Measurements from ENCODE around the gene BLVRB. TPM values are rescaled to one million over a fixed set of nuclear protein-coding genes. Genes with fewer than 3 reads are reported as not detected.

The BLVRB gene
- total and polyA plus RNA-seq, 10 of the 15 experiments (the other 5 are each of a cell fraction or from before 2014, with no cell fraction given): 6.3 to 53.3 (median 27.8) TPM

- peak; percentile 88 for TF ChIP-seq MTA2 (IDR thresholded peaks at IDR 0.05; ENCODE audit: low read depth)
Measured at GRCh38 chr19:40466219-40466984, 857 bp upstream of the BLVRB start (continued).

DNA sequence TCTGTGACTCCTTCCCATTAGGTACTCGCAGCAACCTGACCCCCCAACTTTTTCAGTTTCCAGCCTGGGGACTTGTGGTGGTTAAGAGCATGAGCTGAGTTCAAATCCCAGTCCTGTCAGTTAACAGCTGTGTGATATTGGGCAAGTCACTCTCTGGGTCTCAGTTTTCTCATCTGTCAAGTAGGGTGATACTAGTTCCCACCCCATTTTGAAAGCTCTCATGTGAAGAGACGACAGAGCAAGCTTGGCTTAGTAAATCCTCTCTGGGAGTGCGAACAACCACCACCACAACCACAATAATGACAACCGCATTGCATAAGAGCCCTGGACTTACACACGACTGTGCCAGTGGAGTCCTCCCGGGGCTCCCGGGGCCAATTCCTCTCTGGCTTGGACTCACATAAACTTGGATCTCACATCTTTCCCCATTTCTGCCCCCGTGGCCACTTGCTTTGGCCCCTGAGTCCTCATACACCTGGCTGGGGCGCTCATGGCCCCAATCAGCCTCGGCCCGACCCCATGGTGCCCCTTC is 454 bp downstream of the BLVRB start:
- Histone ChIP-seq H3K27me3 (replicated peaks in 1 of 2; ENCODE audit: control insufficient read depth in 2 of 2, insufficient read depth in 2 of 2, low read length in 1 of 2) (peaks cover 0 to 2% of the 10 kb centered on the region in 2 experiments; a peak in 3 of 4 replicates), H3K79me2 (ENCODE audit: control insufficient read depth, insufficient read depth, low read length) (no peaks in the 10 kb centered on the region), H3K4me1 (ENCODE audit: control insufficient read depth, insufficient read depth, low read length) (peaks cover 31% of the 10 kb centered on the region), H3K4me2 (ENCODE audit: control insufficient read depth, insufficient read depth) (peak overlapping the region; percentile 82), H2AFZ (ENCODE audit: control insufficient read depth, low read depth, low read length) (peak overlapping the region; percentile 95), H4K20me1 (ENCODE audit: control insufficient read depth, insufficient read depth) (no peaks in the 10 kb centered on the region), H3K4me3 (peak overlapping the region; percentile 66), H3K9me3 (replicated peaks; ENCODE audit: control insufficient read depth, insufficient read depth, low read length) (no peaks in the 10 kb centered on the region), H3K9ac (ENCODE audit: control insufficient read depth, insufficient read depth, low read length) (peak overlapping the region; percentile 81), H3K27ac (ENCODE audit: control insufficient read depth, insufficient read depth) (peak overlapping the region; percentile 61), H3K36me3 (ENCODE audit: control insufficient read depth in 2 of 2, insufficient read depth in 2 of 2, low read length in 1 of 2) (no peaks in the 10 kb centered on the region)
- POLR2A ChIA-PET: interaction anchor here (0.9 to 1.9 kb wide), 8 partner anchors 8 to 117 kb away, joined by 3 to 15 read pairs (median 6); partner anchors contain the start of genes C19orf47, PLD3 and SERTAD1
- 8% methylated on average over 11 of the region's 11 CpGs for WGBS (ENCODE audit: insufficient coverage, insufficient replicate concordance, low lambda C conversion rate, missing lambda C conversion rate)
- TSS peak; percentile 91 for BruUV-seq (replicated peaks)
- RAD21 ChIA-PET (ENCODE audit: unreplicated experiment): interaction anchor here (0.7 to 4.6 kb wide), 25 partner anchors 11 to 275 kb away, joined by 3 to 26 read pairs (median 4); partner anchors contain the start of genes C19orf47, PLD3 and SERTAD1
- intact Hi-C loops (cut with micrococcal nuclease; ENCODE audit: unreplicated experiment) (loop anchor here (2.0 kb wide), 1 partner anchor 134 kb away; no protein-coding TSS in a partner anchor), in situ Hi-C loops (cut with MboI) (no loop called here)
- DNase-seq (ENCODE audit: low read depth, low spot score): no peak
- CTCF ChIA-PET: interaction anchor here (0.6 to 4.7 kb wide), 22 partner anchors 11 to 183 kb away, joined by 3 to 67 read pairs (median 5); partner anchors contain the start of genes PRX and SERTAD1
- SMC1A ChIA-PET (ENCODE audit: uncharacterized antibody, unreplicated experiment): interaction anchor here (0.9 to 3.4 kb wide), 13 partner anchors 12 to 170 kb away, joined by 3 to 18 read pairs (median 5); partner anchors contain the start of gene SERTAD3
- ATAC-seq: peak; percentile 17
- FAIRE-seq: no peak
- TF ChIP-seq LARP7 (IDR thresholded peaks at IDR 0.05): 0 out of 2 replicates have a peak, but pooled peaks have one; percentile 2
- TF ChIP-seq CEBPB (IDR thresholded peaks at IDR 0.05; ENCODE audit: borderline replicate concordance in 1 of 2, low read depth in 2 of 2, low read length in 2 of 2): no peak
- no peak for TF ChIP-seq RAD21 (IDR thresholded peaks at IDR 0.05; ENCODE audit: insufficient read depth, low read depth, low read length)
- peak; percentile 4 to 22; a peak in 2 of 4 replicates for TF ChIP-seq IKZF2 (IDR thresholded peaks at IDR 0.05)
- TF ChIP-seq NRF1 (conservative IDR thresholded peaks at IDR 0.05; ENCODE audit: low read depth, low read length): no peak
- TF ChIP-seq SIN3A (IDR thresholded peaks at IDR 0.05; ENCODE audit: low read depth, low read length): no peak; the same call in 1 of the 2 replicates
- peak; percentile 25 for TF ChIP-seq RUNX3 (IDR thresholded peaks at IDR 0.05; ENCODE audit: low read length)
- TF ChIP-seq MTA3 (IDR thresholded peaks at IDR 0.05; ENCODE audit: borderline replicate concordance, low read length): no peak
- no peak for TF ChIP-seq ZNF384 (IDR thresholded peaks at IDR 0.05; ENCODE audit: borderline replicate concordance, low read depth, low read length)
- no peak for TF ChIP-seq HCFC1 (IDR thresholded peaks at IDR 0.05; ENCODE audit: low read length)
- 0 out of 2 replicates have a peak, but pooled peaks have one; percentile 17 for TF ChIP-seq MTA2 (IDR thresholded peaks at IDR 0.05; ENCODE audit: low read depth)
- peak; percentile 30; the same call in 1 of the 2 replicates for TF ChIP-seq NBN (IDR thresholded peaks at IDR 0.05)
- TF ChIP-seq, protein P1, sequence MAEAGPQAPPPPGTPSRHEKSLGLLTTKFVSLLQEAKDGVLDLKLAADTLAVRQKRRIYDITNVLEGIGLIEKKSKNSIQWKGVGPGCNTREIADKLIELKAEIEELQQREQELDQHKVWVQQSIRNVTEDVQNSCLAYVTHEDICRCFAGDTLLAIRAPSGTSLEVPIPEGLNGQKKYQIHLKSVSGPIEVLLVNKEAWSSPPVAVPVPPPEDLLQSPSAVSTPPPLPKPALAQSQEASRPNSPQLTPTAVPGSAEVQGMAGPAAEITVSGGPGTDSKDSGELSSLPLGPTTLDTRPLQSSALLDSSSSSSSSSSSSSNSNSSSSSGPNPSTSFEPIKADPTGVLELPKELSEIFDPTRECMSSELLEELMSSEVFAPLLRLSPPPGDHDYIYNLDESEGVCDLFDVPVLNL (IDR thresholded peaks at IDR 0.05; ENCODE audit: low read depth, low read length): no peak
- TF ChIP-seq ZNF274 (IDR thresholded peaks at IDR 0.05; ENCODE audit: insufficient read depth, insufficient read length): no peak
- TF ChIP-seq PAX8 (IDR thresholded peaks at IDR 0.05): no peak
- TF ChIP-seq ZBED1 (IDR thresholded peaks at IDR 0.05; ENCODE audit: borderline replicate concordance): no peak
- TF ChIP-seq, protein P2, sequence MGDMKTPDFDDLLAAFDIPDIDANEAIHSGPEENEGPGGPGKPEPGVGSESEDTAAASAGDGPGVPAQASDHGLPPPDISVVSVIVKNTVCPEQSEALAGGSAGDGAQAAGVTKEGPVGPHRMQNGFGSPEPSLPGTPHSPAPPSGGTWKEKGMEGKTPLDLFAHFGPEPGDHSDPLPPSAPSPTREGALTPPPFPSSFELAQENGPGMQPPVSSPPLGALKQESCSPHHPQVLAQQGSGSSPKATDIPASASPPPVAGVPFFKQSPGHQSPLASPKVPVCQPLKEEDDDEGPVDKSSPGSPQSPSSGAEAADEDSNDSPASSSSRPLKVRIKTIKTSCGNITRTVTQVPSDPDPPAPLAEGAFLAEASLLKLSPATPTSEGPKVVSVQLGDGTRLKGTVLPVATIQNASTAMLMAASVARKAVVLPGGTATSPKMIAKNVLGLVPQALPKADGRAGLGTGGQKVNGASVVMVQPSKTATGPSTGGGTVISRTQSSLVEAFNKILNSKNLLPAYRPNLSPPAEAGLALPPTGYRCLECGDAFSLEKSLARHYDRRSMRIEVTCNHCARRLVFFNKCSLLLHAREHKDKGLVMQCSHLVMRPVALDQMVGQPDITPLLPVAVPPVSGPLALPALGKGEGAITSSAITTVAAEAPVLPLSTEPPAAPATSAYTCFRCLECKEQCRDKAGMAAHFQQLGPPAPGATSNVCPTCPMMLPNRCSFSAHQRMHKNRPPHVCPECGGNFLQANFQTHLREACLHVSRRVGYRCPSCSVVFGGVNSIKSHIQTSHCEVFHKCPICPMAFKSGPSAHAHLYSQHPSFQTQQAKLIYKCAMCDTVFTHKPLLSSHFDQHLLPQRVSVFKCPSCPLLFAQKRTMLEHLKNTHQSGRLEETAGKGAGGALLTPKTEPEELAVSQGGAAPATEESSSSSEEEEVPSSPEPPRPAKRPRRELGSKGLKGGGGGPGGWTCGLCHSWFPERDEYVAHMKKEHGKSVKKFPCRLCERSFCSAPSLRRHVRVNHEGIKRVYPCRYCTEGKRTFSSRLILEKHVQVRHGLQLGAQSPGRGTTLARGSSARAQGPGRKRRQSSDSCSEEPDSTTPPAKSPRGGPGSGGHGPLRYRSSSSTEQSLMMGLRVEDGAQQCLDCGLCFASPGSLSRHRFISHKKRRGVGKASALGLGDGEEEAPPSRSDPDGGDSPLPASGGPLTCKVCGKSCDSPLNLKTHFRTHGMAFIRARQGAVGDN (IDR thresholded peaks at IDR 0.05): no peak

Measured in GM12878 (cell line).